ENCODE data around the gene FXYD3. TPM values are rescaled to one million over a fixed set of nuclear protein-coding genes. Genes with fewer than 3 reads are reported as not detected.

FXYD3 gene
- polyA plus RNA-seq, 1 donor from 2014 or later: not detected

- Histone ChIP-seq H3K79me2 (replicated peaks; ENCODE audit: insufficient read depth, low read length) (no peaks in the 10 kb centered on the region), H3K9me3 (ENCODE audit: low read length) (no peaks in the 10 kb centered on the region), H3K9me2 (ENCODE audit: insufficient read depth, low read length) (no peaks in the 10 kb centered on the region), H4K20me1 (ENCODE audit: insufficient read depth) (no peaks in the 10 kb centered on the region), H3K27ac (ENCODE audit: low read length) (no peak overlapping the region), H3F3A (ENCODE audit: insufficient read depth, low read length, poor library complexity, severe bottlenecking) (no peaks in the 10 kb centered on the region), H3K4me2 (ENCODE audit: low read length) (no peak overlapping the region), H3K9ac (ENCODE audit: low read length) (no peak overlapping the region), H3K27me3 (ENCODE audit: insufficient read depth, low read depth, low read length) (peaks cover 37% of the 10 kb centered on the region), H2AFZ (ENCODE audit: low read depth, low read length) (no peak overlapping the region), H3K36me3 (ENCODE audit: insufficient read depth, low read length) (no peaks in the 10 kb centered on the region), H3K4me3 (ENCODE audit: low read length) (no peak overlapping the region)
- no peak for TF ChIP-seq REST (IDR thresholded peaks at IDR 0.05; ENCODE audit: borderline replicate concordance)
- no peak for TF ChIP-seq EP300 (conservative IDR thresholded peaks at IDR 0.05; ENCODE audit: poor library complexity, severe bottlenecking)
- TF ChIP-seq EZH2 (IDR thresholded peaks at IDR 0.05; ENCODE audit: borderline replicate concordance, insufficient read depth, low read length, poor library complexity, severe bottlenecking): no peak
- no peak for TF ChIP-seq CTCF (IDR thresholded peaks at IDR 0.05; ENCODE audit: poor library complexity, severe bottlenecking)
- no peak for TF ChIP-seq RAD21 (conservative IDR thresholded peaks at IDR 0.05)
- no peak for TF ChIP-seq MXI1 (conservative IDR thresholded peaks at IDR 0.05; ENCODE audit: poor library complexity, severe bottlenecking)
- TF ChIP-seq SMC3 (conservative IDR thresholded peaks at IDR 0.05; ENCODE audit: poor library complexity): no peak
- no peak for TF ChIP-seq POLR2AphosphoS5 (IDR thresholded peaks at IDR 0.05)
- no peak for TF ChIP-seq TAF1 (IDR thresholded peaks at IDR 0.05; ENCODE audit: low read depth)
Observed at GRCh38 chr19:35155981-35156672, 40.5 kb downstream of the FXYD3 start.

- no peak overlapping the region for H3K27ac ChIP-seq (ENCODE audit: low read length)
- no peaks in the 10 kb centered on the region for H3K9me2 ChIP-seq (ENCODE audit: insufficient read depth, low read length)
- H4K20me1 ChIP-seq (ENCODE audit: insufficient read depth): no peaks in the 10 kb centered on the region
- H3K9ac ChIP-seq (ENCODE audit: low read length): no peak overlapping the region
- no peak overlapping the region for H3K4me2 ChIP-seq (ENCODE audit: low read length)
- H3K79me2 ChIP-seq (replicated peaks; ENCODE audit: insufficient read depth, low read length): no peaks in the 10 kb centered on the region
- H2AFZ ChIP-seq (ENCODE audit: low read depth, low read length): no peak overlapping the region
- no peaks in the 10 kb centered on the region for H3K36me3 ChIP-seq (ENCODE audit: insufficient read depth, low read length)
- H3K4me3 ChIP-seq (ENCODE audit: low read length): no peak overlapping the region
- H3K27me3 ChIP-seq (ENCODE audit: insufficient read depth, low read depth, low read length): peaks cover 37% of the 10 kb centered on the region
- no peaks in the 10 kb centered on the region for H3F3A ChIP-seq (ENCODE audit: insufficient read depth, low read length, poor library complexity, severe bottlenecking)
- TF ChIP-seq TAF1 (IDR thresholded peaks at IDR 0.05; ENCODE audit: low read depth) (no peak), EP300 (conservative IDR thresholded peaks at IDR 0.05; ENCODE audit: poor library complexity, severe bottlenecking) (no peak), RAD21 (conservative IDR thresholded peaks at IDR 0.05) (no peak), MXI1 (conservative IDR thresholded peaks at IDR 0.05; ENCODE audit: poor library complexity, severe bottlenecking) (no peak), REST (IDR thresholded peaks at IDR 0.05; ENCODE audit: borderline replicate concordance) (no peak), CTCF (IDR thresholded peaks at IDR 0.05; ENCODE audit: poor library complexity, severe bottlenecking) (no peak), SMC3 (conservative IDR thresholded peaks at IDR 0.05; ENCODE audit: poor library complexity) (no peak), POLR2AphosphoS5 (IDR thresholded peaks at IDR 0.05) (no peak), EZH2 (IDR thresholded peaks at IDR 0.05; ENCODE audit: borderline replicate concordance, insufficient read depth, low read length, poor library complexity, severe bottlenecking) (no peak)
- H3K9me3 ChIP-seq (ENCODE audit: low read length): no peaks in the 10 kb centered on the region
Observed at GRCh38 chr19:35156673-35157014, 41.0 kb downstream of the FXYD3 start.
